GM12801 (cell line): ENCODE results near the gene ADAMTS14.

ENCODE experiments used
- CTCF ChIP-seq: IDR thresholded peaks from one replicate; pipeline ENCODE4 v1.5.1; 2011; ENCODE audit warnings: control low read depth; ENCODE audit not compliant: insufficient read length; ENCODE audit errors: extremely low read depth

The ADAMTS14 gene

GRCh38 chr10:70807556-70807955 is 135.2 kb downstream of the ADAMTS14 start:
- TF ChIP-seq CTCF: no peak

- no peak for TF ChIP-seq CTCF
Measured at GRCh38 chr10:70809011-70809611, 136.8 kb downstream of the ADAMTS14 start.

- TF ChIP-seq CTCF: no peak
Measured at GRCh38 chr10:70809726-70810125, 137.4 kb downstream of the ADAMTS14 start.

- TF ChIP-seq CTCF: no peak
Measured at GRCh38 chr10:70810967-70811366, 138.7 kb downstream of the ADAMTS14 start.

GRCh38 chr10:70811881-70812280 is 139.6 kb downstream of the ADAMTS14 start:
- no peak for TF ChIP-seq CTCF
